Skin of body (tissue), 3 donors: ENCODE measurements around the gene POLG2. TPM values are rescaled to one million over a fixed set of nuclear protein-coding genes. Genes with fewer than 3 reads are reported as not detected.
"Not testable (repeated sequence)": the region's sequence is repeated elsewhere in the genome, so short reads cannot be mapped to it uniquely, and the experiment has no call there.

Experiments
- DNase-seq: peaks from one replicate; lab custom pipeline; 2025; lab: John Stamatoyannopoulos, UW
- small RNA-seq: library from RNA; depleted of rRNA; stranded (forward); fragments of <200 nt; gene quantifications from one replicate; pipeline ENCODE3, GENCODE V24; 2014; ENCODE audit warnings: low replicate concordance
- total RNA-seq: library from RNA; depleted of rRNA; stranded (reverse); fragments of >200 nt; gene quantifications from one replicate; pipeline ENCODE4 v1.2.3, GENCODE V29; 2014

POLG2 gene
- total RNA-seq, 1 donor from 2014 or later, result 15.4 TPM

GRCh38 chr17:64441772-64442540 lies 54.9 kb downstream of the POLG2 start:
- DNase-seq, result peak; percentile 12

GRCh38 chr17:64439956-64440355 lies 56.9 kb downstream of the POLG2 start:
- DNase-seq, result no peak

GRCh38 chr17:64439521-64439920 lies 57.3 kb downstream of the POLG2 start:
- DNase-seq, result not testable (repeated sequence)

GRCh38 chr17:64437944-64438525 lies 58.8 kb downstream of the POLG2 start:
- DNase-seq, result no peak

GRCh38 chr17:64431534-64431933 lies 65.3 kb downstream of the POLG2 start:
- DNase-seq, result no peak

- not testable (repeated sequence) for DNase-seq
These were observed 66.8 kb downstream of the POLG2 start for GRCh38 chr17:64430036-64430435.

- DNase-seq, result no peak
These were observed 68.4 kb downstream of the POLG2 start for GRCh38 chr17:64428406-64428805.

Small RNA genes within 50 kb of the gene (small RNA-seq; reads per million reads assigned to genes)
- gene ATP5MFP4, result not detected

Other genes starting within 250 kb of the POLG2 start
- gene TEX2, start 233.8 kb downstream of the POLG2 start, total RNA-seq, result 23.7 TPM
- gene PECAM1, start 106.2 kb downstream of the POLG2 start, total RNA-seq, result 48.2 TPM
- 5.2 TPM for gene MILR1, start 47.9 kb downstream of the POLG2 start, total RNA-seq
- gene DDX5, start 9.2 kb upstream of the POLG2 start, total RNA-seq, result 423 TPM
- 82.7 TPM for gene CEP95, start 9.9 kb upstream of the POLG2 start, total RNA-seq
- 33.8 TPM for gene SMURF2, start 165.3 kb upstream of the POLG2 start, total RNA-seq